SK-N-SH (cell line): ENCODE results near the gene CHCHD6. TPM values are rescaled to one million over a fixed set of nuclear protein-coding genes. Genes with fewer than 3 reads are reported as not detected.

ENCODE experiments used
- CTCF ChIA-PET: fragments of 300-600, 350-600 bp; formaldehyde crosslinking; extraction: SDS; loops from one replicate; lab custom pipeline; 2021; lab: Yijun Ruan, JAX
- POLR2A ChIA-PET: fragments of 350-600 bp; sonication (Branson Sonifier 250); formaldehyde crosslinking; extraction: SDS; loops from one replicate; lab custom pipeline; 2020; ENCODE audit warnings: antibody characterized with exemption, inconsistent platforms; lab: Yijun Ruan, JAX
- DNase-seq: peaks from one replicate; pipeline ENCODE4 v3.0.0; 2012
- H2AFZ ChIP-seq: fragments of 200-600 bp; sonication (generic); 2 replicates; pipeline ENCODE4 v1.8.1; 2016; ENCODE audit warnings: antibody characterized with exemption, mild to moderate bottlenecking, low read depth
- H3F3A ChIP-seq: fragments of 200-600 bp; sonication (generic); replicated peaks from 2 replicates; pipeline ENCODE3; 2016; ENCODE audit warnings: antibody characterized with exemption, mild to moderate bottlenecking; ENCODE audit not compliant: insufficient read depth
- H3K27ac ChIP-seq, 2 experiments: fragments of 200-500 bp in 1 of 2; fragments of 200-600 bp in 1 of 2; sonication (Bioruptor generic) in 1 of 2; sonication (generic), shearing (Covaris generic) in 1 of 2; 2 replicates each; pipeline versions ENCODE4 v1.5.1 to v1.6.1; 2014 to 2016; ENCODE audit warnings: low read depth in 2 of 2, inconsistent platforms in 1 of 2, low read length in 1 of 2, mild to moderate bottlenecking in 1 of 2, mixed read lengths in 1 of 2
- H3K27me3 ChIP-seq: fragments of 200-600 bp; sonication (generic), shearing (Covaris generic); 2 replicates; pipeline ENCODE4 v1.6.1; 2016; ENCODE audit warnings: mixed run types; ENCODE audit not compliant: insufficient read depth
- H3K36me3 ChIP-seq, 2 experiments: fragments of 200-500 bp in 1 of 2; fragments of 200-600 bp in 1 of 2; sonication (Bioruptor generic) in 1 of 2; sonication (generic) in 1 of 2; replicated peaks in 1 of 2; 2 replicates each; pipeline versions ENCODE3 to v1.5.1; 2014 to 2016; ENCODE audit warnings: low read length in 1 of 2, mild to moderate bottlenecking in 1 of 2; ENCODE audit not compliant: insufficient read depth in 2 of 2, control insufficient read depth in 1 of 2
- H3K4me1 ChIP-seq, 2 experiments: fragments of 200-500 bp in 1 of 2; fragments of 200-600 bp in 1 of 2; sonication (Bioruptor generic) in 1 of 2; sonication (generic), shearing (Covaris generic) in 1 of 2; 2 replicates each; pipeline versions ENCODE4 v1.5.1 to v1.6.1; 2014 to 2016; ENCODE audit warnings: low read depth in 1 of 2, low read length in 1 of 2, mixed run types in 1 of 2; ENCODE audit not compliant: insufficient read depth in 2 of 2, control insufficient read depth in 1 of 2
- H3K4me2 ChIP-seq: fragments of 200-600 bp; sonication (generic), shearing (Covaris generic); 2 replicates; pipeline ENCODE4 v1.6.1; 2017; ENCODE audit warnings: mixed run types
- H3K4me3 ChIP-seq, 2 experiments: fragments of 200-500 bp in 1 of 2; fragments of 200-600 bp in 1 of 2; sonication (Bioruptor generic) in 1 of 2; sonication (generic), shearing (Covaris generic) in 1 of 2; 2 replicates each; pipeline versions ENCODE4 v1.5.1 to v1.8.1; 2014 to 2016; ENCODE audit warnings: low read depth in 2 of 2, inconsistent platforms in 1 of 2, low read length in 1 of 2, mild to moderate bottlenecking in 1 of 2, mixed read lengths in 1 of 2, moderate library complexity in 1 of 2
- H3K79me2 ChIP-seq: fragments of 200-600 bp; sonication (generic); 2 replicates; pipeline ENCODE4 v1.8.1; 2017; ENCODE audit warnings: mild to moderate bottlenecking; ENCODE audit not compliant: insufficient read depth
- H3K9ac ChIP-seq: fragments of 200-600 bp; sonication (generic); 2 replicates; pipeline ENCODE4 v1.6.1; 2017; ENCODE audit warnings: mixed run types
- H3K9me2 ChIP-seq: fragments of 200-600 bp; sonication (generic); 2 replicates; pipeline ENCODE4 v1.6.1; 2017; ENCODE audit warnings: mixed run types
- H3K9me3 ChIP-seq: fragments of 200-600 bp; sonication (generic); 2 replicates; pipeline ENCODE4 v1.6.1; 2017; ENCODE audit warnings: mixed run types, mild to moderate bottlenecking, moderate library complexity
- H4K20me1 ChIP-seq: fragments of 200-600 bp; sonication (generic); 2 replicates; pipeline ENCODE4 v1.6.1; 2017; ENCODE audit warnings: mild to moderate bottlenecking, mixed run types; ENCODE audit not compliant: insufficient read depth
- CHD2 ChIP-seq: fragments of 150-350 bp; IDR thresholded peaks from 2 replicates; pipeline ENCODE4 v1.6.1; 2018; ENCODE audit warnings: low read length; ENCODE audit not compliant: partially characterized antibody
- ELF1 ChIP-seq: IDR thresholded peaks from 2 replicates; pipeline ENCODE4 v1.4.0; 2012
- EP300 ChIP-seq, 2 experiments: IDR thresholded peaks; 2 replicates each; pipeline versions ENCODE4 v1.4.0 to v1.6.1; 2012; ENCODE audit warnings: borderline replicate concordance in 1 of 2, low read depth in 1 of 2, low read length in 1 of 2
- EZH2phosphoT487 ChIP-seq: fragments of 200-600 bp; sonication (generic); IDR thresholded peaks from 2 replicates; pipeline ENCODE4 v1.6.1; 2017; ENCODE audit warnings: low read depth, mixed run types, mild to moderate bottlenecking, antibody characterized with exemption, moderate library complexity, borderline replicate concordance
- FOXM1 ChIP-seq: IDR thresholded peaks from 2 replicates; pipeline ENCODE4 v1.4.0; 2012; ENCODE audit warnings: low read depth, mild to moderate bottlenecking
- GABPA ChIP-seq: IDR thresholded peaks from 2 replicates; pipeline ENCODE4 v1.4.0; 2012; ENCODE audit warnings: low read depth, mild to moderate bottlenecking
- GATA2 ChIP-seq: sonication (generic); formaldehyde crosslinking; IDR thresholded peaks from 2 replicates; pipeline ENCODE4 v1.5.0; 2020; ENCODE audit warnings: mild to moderate bottlenecking, missing genetic modification reagents
- IRF3 ChIP-seq: fragments of 150-350 bp; IDR thresholded peaks from 2 replicates; pipeline ENCODE4 v1.6.1; 2016; ENCODE audit warnings: mild to moderate bottlenecking, low read depth, low read length
- JUND ChIP-seq: IDR thresholded peaks from 2 replicates; pipeline ENCODE4 v1.4.0; 2012
- MXI1 ChIP-seq: IDR thresholded peaks from 2 replicates; pipeline ENCODE4 v1.6.1; 2012; ENCODE audit warnings: mild to moderate bottlenecking, low read depth, low read length, improper control_type of control experiment
- NFIC ChIP-seq: IDR thresholded peaks from 2 replicates; pipeline ENCODE4 v1.4.0; 2012; ENCODE audit warnings: borderline replicate concordance
- NRF1 ChIP-seq: IDR thresholded peaks from 2 replicates; pipeline ENCODE4 v1.6.1; 2012; ENCODE audit warnings: low read depth, mild to moderate bottlenecking, low read length
- RAD21 ChIP-seq: IDR thresholded peaks from 2 replicates; pipeline ENCODE4 v1.6.1; 2012; ENCODE audit warnings: mild to moderate bottlenecking, low read length
- RCOR1 ChIP-seq: fragments of 150-350 bp; IDR thresholded peaks from 2 replicates; pipeline ENCODE4 v1.6.1; 2017; ENCODE audit warnings: antibody characterized with exemption, low read length
- RFX5 ChIP-seq: IDR thresholded peaks from 2 replicates; pipeline ENCODE4 v1.6.1; 2012; ENCODE audit warnings: mild to moderate bottlenecking, improper control_type of control experiment, low read length
- TAF1 ChIP-seq: IDR thresholded peaks from 2 replicates; pipeline ENCODE4 v1.6.1; 2012; ENCODE audit warnings: low read depth, mild to moderate bottlenecking, low read length, moderate library complexity, borderline replicate concordance
- TCF12 ChIP-seq: IDR thresholded peaks from 2 replicates; pipeline ENCODE4 v1.4.0; 2012
- USF2 ChIP-seq: fragments of 150-350 bp; IDR thresholded peaks from 2 replicates; pipeline ENCODE4 v1.6.1; 2017; ENCODE audit warnings: antibody characterized with exemption, low read length, low read depth, borderline replicate concordance
- WGBS: methylation state at CpG from one replicate; pipeline ENCODE4 v1.1.6; 2017; ENCODE audit warnings: low lambda C conversion rate; 5-methylcytosine and 5-hydroxymethylcytosine counted together
- polyA plus RNA-seq, 3 experiments: library from polyadenylated mRNA; depleted of rRNA; stranded (reverse); fragments of >200 nt; gene quantifications; 2 replicates each; pipeline ENCODE4 v1.2.3, GENCODE V29; 2012

Gene CHCHD6
- polyA plus RNA-seq, 1 of the 3 experiments (the other 2 are of a cell fraction), result 42.5 TPM

- Histone ChIP-seq H4K20me1 (no peaks in the 10 kb centered on the region), H3K4me3 (no peak overlapping the region), H2AFZ (no peak overlapping the region), H3K9me3 (no peaks in the 10 kb centered on the region), H3K27me3 (no peaks in the 10 kb centered on the region), H3K4me1 (peaks cover 0 to 47% of the 10 kb centered on the region in 2 experiments; a peak in 1 of 4 replicates), H3K36me3 (no peaks in the 10 kb centered on the region), H3K4me2 (no peak overlapping the region), H3K27ac (no peak overlapping the region; a peak in 1 of 4 replicates), H3K9ac (no peak overlapping the region), H3F3A (no peaks in the 10 kb centered on the region), H3K79me2 (no peaks in the 10 kb centered on the region), H3K9me2 (no peaks in the 10 kb centered on the region)
- 97% methylated on average over 11 of the region's 14 CpGs for WGBS
- TF ChIP-seq JUND (no peak), IRF3 (no peak), NFIC (no peak), GATA2 (CRISPR knock-in tag) (no peak), NRF1 (no peak), FOXM1 (no peak), RFX5 (no peak), USF2 (no peak), ELF1 (no peak), RCOR1 (no peak), GABPA (no peak), EP300 (IDR thresholded peaks at IDR 0.05; ENCODE audit: borderline replicate concordance in 1 of 2, low read depth in 1 of 2, low read length in 1 of 2) (no peak), CHD2 (no peak), TAF1 (no peak), EZH2phosphoT487 (no peak)
- POLR2A ChIA-PET, result no interaction called here
- CTCF ChIA-PET, result interaction anchor here (1.0 to 1.7 kb wide), 3 partner anchors 20 to 205 kb away, joined by 3 to 6 read pairs (median 3); no protein-coding TSS in a partner anchor
- no peak for DNase-seq
Measured at GRCh38 chr3:126957776-126958637, 254.0 kb downstream of the CHCHD6 start.

GRCh38 chr3:126958638-126959085 lies 254.6 kb downstream of the CHCHD6 start:
- H3K36me3 ChIP-seq, result no peaks in the 10 kb centered on the region
- CTCF ChIA-PET, result interaction anchor here (1.0 to 1.7 kb wide), 3 partner anchors 21 to 206 kb away, joined by 3 to 6 read pairs (median 3); no protein-coding TSS in a partner anchor
- 77% methylated on average over 5 of the region's 10 CpGs for whole genome bisulfite sequencing

More at GRCh38 chr3:126958638-126959085, 254.6 kb downstream of the CHCHD6 start:
- Histone ChIP-seq H3K27me3 (no peaks in the 10 kb centered on the region), H3F3A (no peaks in the 10 kb centered on the region), H3K79me2 (no peaks in the 10 kb centered on the region), H3K4me3 (no peak overlapping the region), H3K27ac (peak overlapping the region in 1 of 2 experiments; percentile 55; a peak in 1 of 4 replicates), H2AFZ (no peak overlapping the region), H3K9me3 (no peaks in the 10 kb centered on the region), H4K20me1 (no peaks in the 10 kb centered on the region), H3K4me1 (peaks cover 0 to 47% of the 10 kb centered on the region in 2 experiments; a peak in 1 of 4 replicates), H3K9ac (no peak overlapping the region), H3K9me2 (no peaks in the 10 kb centered on the region), H3K4me2 (no peak overlapping the region)
- POLR2A ChIA-PET, result no interaction called here
- no peak for DNase-seq
- TF ChIP-seq TCF12, result no peak
- TF ChIP-seq IRF3, result no peak
- TF ChIP-seq USF2, result no peak
- no peak for TF ChIP-seq CHD2
- no peak for TF ChIP-seq MXI1
- TF ChIP-seq EP300 (IDR thresholded peaks at IDR 0.05; ENCODE audit: borderline replicate concordance in 1 of 2, low read depth in 1 of 2, low read length in 1 of 2), result no peak
- TF ChIP-seq NFIC, result no peak
- no peak for TF ChIP-seq RAD21
